Fibroblast of villous mesenchyme (primary cell): ENCODE data around the gene SCN2A. TPM values are rescaled to one million over a fixed set of nuclear protein-coding genes. Genes with fewer than 3 reads are reported as not detected.

ENCODE experiments used
- DNase-seq: peaks from one replicate; pipeline ENCODE4 v3.0.0-alpha.2; 2010; ENCODE audit warnings: low read depth
- H3K4me3 ChIP-seq: 2 replicates; pipeline ENCODE4 v1.5.1; 2011; ENCODE audit warnings: low read depth, mild to moderate bottlenecking, low read length
- total RNA-seq: library from RNA; depleted of rRNA; stranded (reverse); fragments of >200 nt; gene quantifications from 2 replicates; pipeline ENCODE4 v1.2.3, GENCODE V29; 2012
- TF ChIP-seq, protein P1 (sequence below): IDR thresholded peaks from 2 replicates; pipeline ENCODE4 v1.5.1; 2012; ENCODE audit warnings: low read depth, mild to moderate bottlenecking, low read length; ENCODE audit not compliant: insufficient read depth

Gene SCN2A
- total RNA-seq, result 2.3 and 11.7 TPM in 2 replicates

- peak; percentile 51 for DNase-seq
- TF ChIP-seq, protein P1, sequence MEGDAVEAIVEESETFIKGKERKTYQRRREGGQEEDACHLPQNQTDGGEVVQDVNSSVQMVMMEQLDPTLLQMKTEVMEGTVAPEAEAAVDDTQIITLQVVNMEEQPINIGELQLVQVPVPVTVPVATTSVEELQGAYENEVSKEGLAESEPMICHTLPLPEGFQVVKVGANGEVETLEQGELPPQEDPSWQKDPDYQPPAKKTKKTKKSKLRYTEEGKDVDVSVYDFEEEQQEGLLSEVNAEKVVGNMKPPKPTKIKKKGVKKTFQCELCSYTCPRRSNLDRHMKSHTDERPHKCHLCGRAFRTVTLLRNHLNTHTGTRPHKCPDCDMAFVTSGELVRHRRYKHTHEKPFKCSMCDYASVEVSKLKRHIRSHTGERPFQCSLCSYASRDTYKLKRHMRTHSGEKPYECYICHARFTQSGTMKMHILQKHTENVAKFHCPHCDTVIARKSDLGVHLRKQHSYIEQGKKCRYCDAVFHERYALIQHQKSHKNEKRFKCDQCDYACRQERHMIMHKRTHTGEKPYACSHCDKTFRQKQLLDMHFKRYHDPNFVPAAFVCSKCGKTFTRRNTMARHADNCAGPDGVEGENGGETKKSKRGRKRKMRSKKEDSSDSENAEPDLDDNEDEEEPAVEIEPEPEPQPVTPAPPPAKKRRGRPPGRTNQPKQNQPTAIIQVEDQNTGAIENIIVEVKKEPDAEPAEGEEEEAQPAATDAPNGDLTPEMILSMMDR, result peak; percentile 63
- no peak within 1 kb of the TSS for H3K4me3 ChIP-seq
These were observed at the start of gene SCN2A for GRCh38 chr2:165239230-165239629. Gene SCN2A, plus strand, starts transcription at chr2:165239414. Its CDS starts 56,410 bp downstream, at chr2:165295824.

- no peak for DNase-seq
- H3K4me3 ChIP-seq, result no peak overlapping the region
- TF ChIP-seq, protein P1, result no peak
These were observed 48.0 kb upstream of the SCN2A start for GRCh38 chr2:165191096-165191728.

- TF ChIP-seq, protein P1, result no peak
- no peak overlapping the region for H3K4me3 ChIP-seq
- no peak for DNase-seq
These were observed 46.5 kb upstream of the SCN2A start for GRCh38 chr2:165192729-165193128.

DNA sequence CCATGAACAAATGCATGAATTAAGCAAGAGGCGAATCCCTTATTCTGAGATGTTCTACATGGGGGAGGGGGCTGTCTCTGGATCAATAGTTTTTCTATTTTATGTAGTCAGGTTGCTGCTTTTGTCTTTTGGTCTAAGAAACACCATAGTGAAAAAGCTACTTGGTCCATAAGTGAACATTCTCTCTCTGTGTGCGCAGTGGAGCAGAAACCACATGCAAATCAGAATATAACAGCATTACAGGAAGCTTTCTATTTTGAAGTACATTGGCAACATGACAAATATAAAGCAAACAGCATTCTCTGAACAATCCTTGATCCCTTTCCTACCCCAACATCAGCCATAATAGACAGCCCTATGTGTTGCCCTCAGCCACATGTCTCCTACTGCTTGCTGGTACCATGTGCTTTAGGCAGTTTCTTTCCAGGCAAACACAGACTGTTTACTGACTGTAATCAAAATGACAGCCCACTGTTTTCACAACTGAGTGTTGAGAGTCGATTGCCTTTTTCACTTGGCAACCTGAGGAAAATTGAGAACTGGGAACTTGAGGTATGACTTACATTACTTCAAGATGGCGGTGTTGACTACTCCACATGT lies 45.9 kb upstream of the SCN2A start:
- TF ChIP-seq, protein P1, result no peak
- H3K4me3 ChIP-seq, result no peak overlapping the region
- DNase-seq, result no peak

GRCh38 chr2:165196411-165196810 lies 42.8 kb upstream of the SCN2A start:
- TF ChIP-seq, protein P1, result no peak
- no peak for DNase-seq
- H3K4me3 ChIP-seq, result no peak overlapping the region

GRCh38 chr2:165197346-165197745 lies 41.9 kb upstream of the SCN2A start:
- TF ChIP-seq, protein P1, result no peak
- DNase-seq, result no peak

More at GRCh38 chr2:165197346-165197745, 41.9 kb upstream of the SCN2A start:
- H3K4me3 ChIP-seq, result no peak overlapping the region
